HT1080 (cell line): ENCODE measurements around the gene FERMT1. TPM values are rescaled to one million over a fixed set of nuclear protein-coding genes. Genes with fewer than 3 reads are reported as not detected.
"Not testable (repeated sequence)": the region's sequence is repeated elsewhere in the genome, so short reads cannot be mapped to it uniquely, and the experiment has no call there.

ENCODE experiments used
- DNase-seq: peaks from one replicate; pipeline ENCODE4 v3.0.0-alpha.2; 2015; ENCODE audit warnings: low read depth
- total RNA-seq: library from RNA; depleted of rRNA; stranded (reverse); fragments of >200 nt; shearing (Covaris generic); gene quantifications from 2 replicates; pipeline ENCODE4 v1.2.3, GENCODE V29; 2014

Gene FERMT1
- total RNA-seq, 1 experiment from 2014 or later, result 22.4 TPM

GRCh38 chr20:6070829-6071695 lies 51.8 kb downstream of the FERMT1 start:
- no peak for DNase-seq

GRCh38 chr20:6069669-6070068 lies 53.2 kb downstream of the FERMT1 start:
- no peak for DNase-seq

GRCh38 chr20:6067763-6068318 lies 55.0 kb downstream of the FERMT1 start:
- no peak for DNase-seq

- DNase-seq, result no peak
Observed at GRCh38 chr20:6066582-6066981, 56.2 kb downstream of the FERMT1 start.

- peak; percentile 12 for DNase-seq
Observed at GRCh38 chr20:6061544-6061943, 61.3 kb downstream of the FERMT1 start.

GRCh38 chr20:6060213-6060612 lies 62.6 kb downstream of the FERMT1 start:
- DNase-seq, result no peak

- DNase-seq, result no peak
Observed at GRCh38 chr20:6058684-6059295, 64.0 kb downstream of the FERMT1 start.

GRCh38 chr20:6057691-6058090 lies 65.1 kb downstream of the FERMT1 start:
- no peak for DNase-seq

GRCh38 chr20:6057139-6057538 lies 65.7 kb downstream of the FERMT1 start:
- DNase-seq, result no peak

GRCh38 chr20:6055981-6056569 lies 66.8 kb downstream of the FERMT1 start:
- no peak for DNase-seq

GRCh38 chr20:6055161-6055783 lies 67.6 kb downstream of the FERMT1 start:
- no peak for DNase-seq

- not testable (repeated sequence) for DNase-seq
Observed at GRCh38 chr20:6054689-6055051, 68.2 kb downstream of the FERMT1 start.

- peak; percentile 62 for DNase-seq
Observed at GRCh38 chr20:6053776-6054688, 68.8 kb downstream of the FERMT1 start, which contains the start of gene LRRN4. LRRN4 (minus strand) TSS chr20:6054060; CDS start chr20:6052799, 1,261 bp downstream.

- no peak for DNase-seq
Observed at GRCh38 chr20:6053064-6053775, 69.6 kb downstream of the FERMT1 start.

GRCh38 chr20:6051505-6051904 lies 71.3 kb downstream of the FERMT1 start:
- no peak for DNase-seq

GRCh38 chr20:6048391-6048790 lies 74.4 kb downstream of the FERMT1 start:
- no peak for DNase-seq

- no peak for DNase-seq
Observed at GRCh38 chr20:6046432-6046831, 76.4 kb downstream of the FERMT1 start.

GRCh38 chr20:6045566-6045965 lies 77.3 kb downstream of the FERMT1 start:
- DNase-seq, result no peak

- peak; percentile 10 for DNase-seq
Observed at GRCh38 chr20:6044115-6044514, 78.7 kb downstream of the FERMT1 start.

- no peak for DNase-seq
Observed at GRCh38 chr20:6041808-6042265, 81.0 kb downstream of the FERMT1 start.
